GM12892 (cell line): ENCODE results near the gene DUOXA1.

Experiments used
- POLR2A ChIP-seq: IDR thresholded peaks from 2 replicates; pipeline ENCODE4 v1.6.1; 2011; ENCODE audit warnings: low read depth, low read length, control low read depth
- TAF1 ChIP-seq: IDR thresholded peaks from 2 replicates; pipeline ENCODE4 v1.6.1; 2011; ENCODE audit warnings: low read depth, mild to moderate bottlenecking, control low read depth, low read length, borderline replicate concordance

GRCh38 chr15:45136378-45136764, 6.7 kb upstream of the DUOXA1 start:
- TF ChIP-seq POLR2A (no peak), TAF1 (no peak)
